Kidney epithelial cell (primary cell): ENCODE measurements around the gene SPTSSB. TPM values are rescaled to one million over a fixed set of nuclear protein-coding genes. Genes with fewer than 3 reads are reported as not detected.
A peak's percentile ranks its signal among the peaks of the same experiment; 100 is the strongest.

Source experiments
- DNase-seq: peaks from one replicate; pipeline ENCODE4 v3.0.0-alpha.2; 2010; ENCODE audit warnings: low read depth
- H3K27me3 ChIP-seq: 2 replicates; pipeline ENCODE4 v1.6.0; 2011; ENCODE audit warnings: low read length; ENCODE audit not compliant: control insufficient read depth, insufficient read depth
- H3K36me3 ChIP-seq: 2 replicates; pipeline ENCODE4 v1.5.1; 2011; ENCODE audit warnings: low read length; ENCODE audit not compliant: control insufficient read depth, insufficient read depth
- H3K4me3 ChIP-seq: 2 replicates; pipeline ENCODE4 v1.5.1; 2011; ENCODE audit warnings: low read depth, mild to moderate bottlenecking, control low read depth, low read length
- CTCF ChIP-seq: IDR thresholded peaks from 2 replicates; pipeline ENCODE4 v1.5.1; 2011; ENCODE audit warnings: mild to moderate bottlenecking, moderate library complexity, low read length, control low read depth, inconsistent platforms; ENCODE audit not compliant: insufficient read depth, poor library complexity, severe bottlenecking
- total RNA-seq: library from RNA; depleted of rRNA; stranded (reverse); fragments of >200 nt; gene quantifications from 2 replicates; pipeline ENCODE4 v1.2.3, GENCODE V29; 2015

Gene SPTSSB, protein sequence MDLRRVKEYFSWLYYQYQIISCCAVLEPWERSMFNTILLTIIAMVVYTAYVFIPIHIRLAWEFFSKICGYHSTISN
- not detected in 2 replicates for total RNA-seq

GRCh38 chr3:161371441-161372320, at the start of gene SPTSSB:
Gene SPTSSB, minus strand, starts transcription at chr3:161371517. Its CDS starts 25,194 bp downstream, at chr3:161346323.
- peak; percentile 48 for TF ChIP-seq CTCF
- DNase-seq = peak; percentile 25
- peak within 1 kb of the TSS; percentile 43 for H3K4me3 ChIP-seq
- H3K27me3 ChIP-seq = peaks cover 8% of the 10 kb centered on the region
- no peaks in the 10 kb centered on the region for H3K36me3 ChIP-seq

DNA sequence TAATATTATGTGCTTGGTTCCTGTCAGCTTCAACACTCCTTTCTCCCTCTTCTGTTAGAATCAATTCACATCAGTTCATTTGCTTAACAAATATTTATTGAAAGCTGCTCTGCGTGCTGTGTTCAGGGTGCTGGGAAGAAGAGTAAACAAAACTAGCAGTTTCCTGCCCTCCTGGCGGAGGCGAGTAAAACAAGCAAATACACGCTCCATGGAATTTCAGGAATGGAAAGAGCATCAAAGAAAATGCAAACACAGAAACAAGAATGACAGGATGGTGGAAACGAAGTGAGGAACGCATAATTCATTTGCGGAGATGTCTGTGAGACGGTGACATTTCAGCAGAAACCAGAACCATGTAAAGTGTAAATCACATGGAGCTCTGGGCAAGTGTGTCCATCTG, 49.4 kb upstream of the SPTSSB start:
- no peaks in the 10 kb centered on the region for H3K27me3 ChIP-seq
- TF ChIP-seq CTCF = no peak
- no peaks in the 10 kb centered on the region for H3K36me3 ChIP-seq
- no peak overlapping the region for H3K4me3 ChIP-seq
- no peak for DNase-seq

GRCh38 chr3:161419555-161420333, 48.4 kb upstream of the SPTSSB start:
- Histone ChIP-seq H3K36me3 (no peaks in the 10 kb centered on the region), H3K4me3 (no peak overlapping the region), H3K27me3 (no peaks in the 10 kb centered on the region)
- no peak for TF ChIP-seq CTCF
- DNase-seq = no peak

DNA sequence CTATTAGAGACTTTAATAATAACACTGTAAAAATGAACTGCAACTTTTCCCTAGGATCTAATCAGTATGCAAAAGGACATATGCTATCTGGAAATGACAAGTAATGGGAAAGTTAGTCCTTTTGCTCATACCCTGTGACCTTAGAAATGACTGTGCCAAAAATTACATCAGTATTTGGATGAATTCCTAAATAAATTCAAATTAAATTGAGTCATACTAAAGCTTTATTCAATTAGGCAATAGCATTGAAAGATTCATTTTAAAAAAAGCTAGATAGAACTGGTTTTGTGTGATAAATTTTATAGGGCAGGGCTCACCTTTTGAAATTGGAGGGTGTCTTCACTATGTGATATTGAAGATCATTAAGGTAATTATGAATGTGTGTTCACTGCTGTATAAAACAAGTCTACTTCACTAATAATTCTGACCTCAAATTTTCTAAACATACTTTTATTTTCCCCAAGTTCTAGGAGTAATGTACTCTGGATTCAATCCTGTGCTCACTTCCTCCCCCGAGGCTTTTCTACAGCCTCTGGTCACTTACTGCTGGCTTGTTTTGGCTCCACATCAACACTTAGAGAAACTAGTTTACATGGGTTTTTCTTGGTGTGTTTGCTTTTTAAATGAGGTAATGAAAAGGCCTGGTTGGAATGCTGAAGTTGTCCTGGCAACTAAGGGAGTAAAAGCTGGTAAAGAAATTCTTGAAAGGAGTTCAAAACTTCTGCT, 44.4 kb upstream of the SPTSSB start:
- no peak for TF ChIP-seq CTCF
- H3K27me3 ChIP-seq = no peaks in the 10 kb centered on the region
- DNase-seq = peak; percentile 53
- H3K4me3 ChIP-seq = no peak overlapping the region
- H3K36me3 ChIP-seq = no peaks in the 10 kb centered on the region

- no peaks in the 10 kb centered on the region for H3K36me3 ChIP-seq
- TF ChIP-seq CTCF = no peak
- H3K27me3 ChIP-seq = no peaks in the 10 kb centered on the region
- no peak overlapping the region for H3K4me3 ChIP-seq
- no peak for DNase-seq
These were observed 43.6 kb upstream of the SPTSSB start for GRCh38 chr3:161414907-161415306.
